ENCODE measurements around the gene OBSCN.

Gene OBSCN

DNA sequence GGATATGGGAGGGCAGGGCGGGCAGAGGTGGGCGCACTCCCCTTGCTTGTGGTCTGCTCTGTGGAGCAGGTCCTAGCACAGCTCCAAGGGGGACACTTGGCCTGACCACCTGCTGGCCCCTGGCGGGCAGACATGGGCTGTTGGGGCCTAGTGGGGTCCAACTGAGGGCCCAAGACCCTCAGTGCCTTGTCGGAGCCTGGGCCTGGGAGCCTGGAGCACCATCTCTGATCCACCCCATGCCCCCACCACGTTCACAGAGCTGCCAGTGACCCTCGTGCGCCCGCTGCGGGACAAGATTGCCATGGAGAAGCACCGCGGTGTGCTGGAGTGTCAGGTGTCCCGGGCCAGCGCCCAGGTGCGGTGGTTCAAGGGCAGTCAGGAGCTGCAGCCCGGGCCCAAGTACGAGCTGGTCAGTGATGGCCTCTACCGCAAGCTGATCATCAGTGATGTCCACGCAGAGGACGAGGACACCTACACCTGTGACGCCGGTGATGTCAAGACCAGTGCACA is 70.6 kb downstream of the OBSCN start:
- DNase-seq (ENCODE audit: low read depth in 2 of 2), result no peak

DNA sequence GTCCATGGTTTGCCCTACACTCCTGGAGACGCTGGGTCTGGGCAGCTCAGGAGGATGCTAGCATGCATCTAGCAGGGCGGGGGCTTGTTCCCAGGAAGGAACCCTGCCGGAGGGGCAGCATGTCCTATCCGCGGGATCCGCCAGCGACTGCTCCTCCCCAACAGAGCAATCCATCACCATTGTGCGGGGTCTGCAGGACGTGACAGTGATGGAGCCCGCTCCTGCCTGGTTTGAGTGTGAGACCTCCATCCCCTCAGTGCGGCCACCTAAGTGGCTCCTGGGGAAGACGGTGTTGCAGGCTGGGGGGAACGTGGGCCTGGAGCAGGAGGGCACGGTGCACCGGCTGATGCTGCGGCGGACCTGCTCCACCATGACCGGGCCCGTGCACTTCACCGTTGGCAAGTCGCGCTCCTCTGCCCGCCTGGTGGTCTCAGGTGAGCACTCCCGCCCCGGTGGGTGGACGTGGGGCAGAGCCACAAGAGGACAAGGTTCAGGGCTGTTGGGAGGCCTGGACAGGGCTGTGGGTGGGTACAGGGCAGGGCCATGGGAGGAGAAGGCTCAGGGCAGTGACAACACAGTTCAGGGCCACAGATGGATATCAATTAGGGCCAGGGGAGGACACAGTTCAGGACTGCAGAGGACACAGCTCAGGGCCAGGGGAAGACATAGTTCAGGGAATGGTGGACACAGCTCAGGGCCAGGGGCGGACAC is 71.3 kb downstream of the OBSCN start:
- no peak for DNase-seq (ENCODE audit: low read depth in 2 of 2)

DNA sequence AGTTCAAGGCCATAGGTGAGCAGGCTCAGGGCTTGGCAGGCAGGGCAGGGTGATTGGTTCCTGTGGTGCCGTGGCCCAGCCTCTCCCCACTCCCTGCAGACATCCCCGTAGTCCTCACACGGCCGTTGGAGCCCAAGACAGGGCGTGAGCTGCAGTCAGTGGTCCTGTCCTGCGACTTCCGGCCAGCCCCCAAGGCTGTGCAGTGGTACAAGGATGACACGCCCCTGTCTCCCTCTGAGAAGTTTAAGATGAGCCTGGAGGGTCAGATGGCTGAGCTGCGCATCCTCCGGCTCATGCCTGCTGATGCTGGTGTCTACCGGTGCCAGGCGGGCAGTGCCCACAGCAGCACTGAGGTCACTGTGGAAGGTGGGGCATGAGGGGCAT is 71.9 kb downstream of the OBSCN start:
- DNase-seq (ENCODE audit: low read depth in 2 of 2), result no peak

DNA sequence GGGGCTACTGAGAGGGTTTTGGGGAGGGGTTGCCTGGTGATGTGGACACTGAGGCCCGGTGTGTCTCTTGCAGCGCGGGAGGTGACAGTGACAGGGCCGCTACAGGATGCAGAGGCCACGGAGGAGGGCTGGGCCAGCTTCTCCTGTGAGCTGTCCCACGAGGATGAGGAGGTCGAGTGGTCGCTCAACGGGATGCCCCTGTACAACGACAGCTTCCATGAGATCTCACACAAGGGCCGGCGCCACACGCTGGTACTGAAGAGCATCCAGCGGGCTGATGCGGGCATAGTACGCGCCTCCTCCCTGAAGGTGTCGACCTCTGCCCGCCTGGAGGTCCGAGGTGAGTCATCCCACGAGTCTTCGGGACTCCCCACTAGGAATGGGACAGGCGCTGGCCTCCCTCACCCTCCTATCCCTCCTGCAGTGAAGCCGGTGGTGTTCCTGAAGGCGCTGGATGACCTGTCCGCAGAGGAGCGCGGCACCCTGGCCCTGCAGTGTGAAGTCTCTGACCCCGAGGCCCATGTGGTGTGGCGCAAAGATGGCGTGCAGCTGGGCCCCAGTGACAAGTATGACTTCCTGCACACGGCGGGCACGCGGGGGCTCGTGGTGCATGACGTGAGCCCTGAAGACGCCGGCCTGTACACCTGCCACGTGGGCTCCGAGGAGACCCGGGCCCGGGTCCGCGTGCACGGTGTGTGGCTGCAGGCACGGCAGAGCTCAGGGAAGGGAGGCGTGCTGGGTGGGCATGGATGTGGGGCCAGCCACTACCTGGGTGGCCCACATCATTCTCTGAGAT is 72.5 kb downstream of the OBSCN start:
- DNase-seq (ENCODE audit: low read depth in 2 of 2), result no peak

DNA sequence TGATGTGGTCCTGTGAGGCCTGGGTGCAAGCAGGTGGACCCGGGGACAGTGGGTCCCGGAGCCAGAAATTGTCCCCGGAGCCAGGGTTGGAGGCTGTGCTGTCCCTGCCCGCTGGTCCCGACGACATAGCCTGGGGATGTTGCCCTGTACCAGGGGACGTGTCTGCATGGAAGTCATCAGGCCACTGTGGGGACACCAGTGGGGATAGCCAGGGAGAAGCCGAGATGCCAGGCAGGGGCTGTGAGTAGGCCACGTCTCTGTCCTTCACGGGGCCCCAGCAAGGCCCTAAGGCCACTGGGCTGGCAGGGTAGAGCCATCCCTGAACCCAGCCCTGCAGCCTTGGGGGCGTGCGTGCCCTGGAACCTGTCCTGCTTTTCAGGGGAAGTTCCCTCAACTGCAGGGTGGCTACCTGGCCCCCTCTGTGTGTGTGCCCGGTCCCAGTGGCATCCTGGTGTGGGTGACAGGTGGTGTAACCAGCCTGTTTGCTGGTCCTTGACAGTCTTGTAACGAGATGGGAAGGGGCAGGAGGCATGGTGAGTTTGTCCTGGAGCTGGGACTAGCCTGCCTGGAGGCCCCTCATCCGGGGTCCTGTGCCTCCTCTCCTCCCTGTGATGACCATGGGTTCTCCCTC is 73.2 kb downstream of the OBSCN start:
- DNase-seq (ENCODE audit: low read depth in 2 of 2), result no peak

DNA sequence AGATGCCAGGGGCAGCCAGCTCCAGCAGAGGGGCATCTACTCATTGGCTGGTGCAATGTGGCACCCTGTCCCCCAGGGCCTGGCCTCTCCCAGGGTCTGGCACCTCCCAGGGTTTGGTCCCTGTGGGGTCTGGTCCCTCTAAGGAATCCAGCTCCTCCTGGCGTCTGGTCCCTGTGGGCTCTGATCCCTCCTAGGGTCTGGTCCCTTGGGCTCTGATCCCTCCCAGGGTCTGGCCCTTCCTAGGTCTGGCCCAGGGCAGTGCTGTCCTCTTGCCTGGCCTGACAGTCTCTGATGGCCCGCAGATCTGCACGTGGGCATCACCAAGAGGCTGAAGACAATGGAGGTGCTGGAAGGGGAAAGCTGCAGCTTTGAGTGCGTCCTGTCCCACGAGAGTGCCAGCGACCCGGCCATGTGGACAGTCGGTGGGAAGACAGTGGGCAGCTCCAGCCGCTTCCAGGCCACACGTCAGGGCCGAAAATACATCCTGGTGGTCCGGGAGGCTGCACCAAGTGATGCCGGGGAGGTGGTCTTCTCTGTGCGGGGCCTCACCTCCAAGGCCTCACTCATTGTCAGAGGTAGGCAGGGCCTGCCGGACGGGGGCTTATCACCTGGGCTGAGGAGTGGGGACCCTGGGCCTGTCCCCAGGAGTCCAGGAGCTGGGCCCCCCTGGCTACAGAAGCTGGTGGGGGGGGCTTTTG is 73.9 kb downstream of the OBSCN start:
- DNase-seq (ENCODE audit: low read depth in 2 of 2), result no peak

DNA sequence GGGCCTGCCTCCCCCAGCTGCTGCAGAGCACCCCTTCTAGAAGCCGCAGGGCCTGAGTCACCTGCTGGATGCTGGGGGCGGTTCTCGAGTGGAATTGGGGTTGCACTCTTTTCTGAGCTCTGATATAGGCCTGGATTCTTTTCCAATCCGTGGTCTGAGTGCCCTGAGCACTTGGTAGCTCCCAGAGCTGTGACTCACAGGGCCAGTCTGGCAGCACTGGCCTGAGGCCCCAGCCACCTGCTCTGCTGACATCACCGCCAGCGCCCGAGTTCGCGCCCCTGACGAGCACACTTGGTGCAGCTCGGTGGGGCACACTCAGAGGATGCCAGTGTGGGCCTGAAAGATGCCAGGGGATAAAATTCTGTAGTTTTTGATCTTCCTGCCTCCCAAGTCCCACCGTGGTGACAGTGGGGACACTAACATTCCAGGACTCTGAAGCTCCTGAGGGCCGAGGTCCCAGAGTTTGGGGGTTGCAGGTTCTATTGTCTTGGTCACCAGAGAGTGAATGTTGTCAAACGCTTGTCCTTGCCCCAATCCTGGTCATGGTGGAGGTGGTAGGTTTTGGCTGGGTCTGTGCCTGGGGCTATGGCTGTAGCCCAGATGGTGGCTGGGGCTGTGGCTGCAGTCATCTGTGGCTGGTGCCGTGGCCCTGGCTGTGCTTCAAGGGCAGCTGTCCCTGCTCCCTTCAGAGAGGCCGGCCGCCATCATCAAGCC is 74.6 kb downstream of the OBSCN start:
- no peak for DNase-seq (ENCODE audit: low read depth in 2 of 2)

DNA sequence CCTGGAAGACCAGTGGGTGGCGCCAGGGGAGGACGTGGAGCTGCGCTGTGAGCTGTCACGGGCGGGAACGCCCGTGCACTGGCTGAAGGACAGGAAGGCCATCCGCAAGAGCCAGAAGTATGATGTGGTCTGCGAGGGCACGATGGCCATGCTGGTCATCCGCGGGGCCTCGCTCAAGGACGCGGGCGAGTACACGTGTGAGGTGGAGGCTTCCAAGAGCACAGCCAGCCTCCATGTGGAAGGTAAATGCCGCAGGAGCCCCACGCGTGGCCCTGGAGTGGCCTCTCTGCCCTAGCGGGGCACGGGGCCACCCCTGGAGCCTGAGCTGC is 75.2 kb downstream of the OBSCN start:
- no peak for DNase-seq (ENCODE audit: low read depth in 2 of 2)

DNA sequence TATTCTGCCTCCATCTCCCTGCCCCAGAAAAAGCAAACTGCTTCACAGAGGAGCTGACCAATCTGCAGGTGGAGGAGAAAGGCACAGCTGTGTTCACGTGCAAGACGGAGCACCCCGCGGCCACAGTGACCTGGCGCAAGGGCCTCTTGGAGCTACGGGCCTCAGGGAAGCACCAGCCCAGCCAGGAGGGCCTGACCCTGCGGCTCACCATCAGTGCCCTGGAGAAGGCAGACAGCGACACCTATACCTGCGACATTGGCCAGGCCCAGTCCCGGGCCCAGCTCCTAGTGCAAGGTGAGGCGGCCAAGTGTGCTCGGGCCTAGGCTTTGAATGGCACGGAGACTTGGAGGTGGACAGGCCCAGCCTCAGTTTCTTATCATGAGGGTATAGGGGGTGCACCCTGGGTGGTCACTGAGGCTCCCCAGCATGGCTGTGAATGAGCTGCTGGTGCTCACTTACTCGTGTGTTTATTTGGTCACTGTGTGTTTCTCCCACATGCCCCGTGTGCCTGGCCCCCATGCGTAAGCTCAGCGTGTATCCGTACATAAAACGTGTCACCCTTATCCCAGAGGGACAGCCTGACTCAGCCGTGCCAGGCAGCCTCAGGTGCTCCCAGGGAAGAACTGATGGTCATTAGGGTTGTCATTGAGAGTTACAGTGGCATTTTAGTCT is 75.8 kb downstream of the OBSCN start:
- DNase-seq (ENCODE audit: low read depth in 2 of 2), result no peak

DNA sequence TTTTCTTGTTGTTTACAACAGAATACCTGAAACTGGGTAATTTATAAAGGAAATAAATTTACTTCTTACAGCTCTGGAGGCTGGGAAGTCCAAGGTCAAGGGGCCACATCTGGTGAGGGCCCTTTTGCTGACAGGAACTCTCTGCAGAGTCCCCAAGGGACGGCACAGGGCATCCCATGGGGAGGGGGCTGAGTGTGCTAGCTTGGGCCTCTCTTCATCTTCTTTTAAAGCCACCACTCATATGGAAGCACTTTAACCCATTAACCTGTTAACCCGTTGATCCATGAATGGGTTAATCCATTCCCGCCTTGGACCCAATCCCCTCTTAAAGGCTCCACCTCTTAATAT is 76.3 kb downstream of the OBSCN start:
- no peak for DNase-seq (ENCODE audit: low read depth in 2 of 2)

DNA sequence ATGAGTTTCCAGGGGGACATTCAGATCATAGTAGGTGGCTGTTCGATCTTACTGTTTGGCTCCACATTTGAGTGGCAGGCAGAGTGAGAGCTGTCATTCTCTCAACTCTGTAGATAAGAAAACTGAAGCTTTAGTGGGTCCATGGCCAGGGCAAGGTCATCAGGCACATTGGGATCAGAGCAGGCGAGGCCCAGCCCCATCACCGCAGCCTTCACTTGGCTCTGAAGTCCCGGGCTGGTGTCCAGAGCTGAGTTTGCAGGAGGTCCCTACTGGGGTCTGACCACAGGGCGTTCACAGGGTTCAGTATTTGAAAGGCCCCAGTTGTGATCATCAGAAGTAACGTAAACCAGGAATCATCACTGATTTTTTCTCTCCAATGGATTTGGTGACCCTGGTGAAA is 76.7 kb downstream of the OBSCN start:
- DNase-seq (ENCODE audit: low read depth in 2 of 2), result no peak

DNA sequence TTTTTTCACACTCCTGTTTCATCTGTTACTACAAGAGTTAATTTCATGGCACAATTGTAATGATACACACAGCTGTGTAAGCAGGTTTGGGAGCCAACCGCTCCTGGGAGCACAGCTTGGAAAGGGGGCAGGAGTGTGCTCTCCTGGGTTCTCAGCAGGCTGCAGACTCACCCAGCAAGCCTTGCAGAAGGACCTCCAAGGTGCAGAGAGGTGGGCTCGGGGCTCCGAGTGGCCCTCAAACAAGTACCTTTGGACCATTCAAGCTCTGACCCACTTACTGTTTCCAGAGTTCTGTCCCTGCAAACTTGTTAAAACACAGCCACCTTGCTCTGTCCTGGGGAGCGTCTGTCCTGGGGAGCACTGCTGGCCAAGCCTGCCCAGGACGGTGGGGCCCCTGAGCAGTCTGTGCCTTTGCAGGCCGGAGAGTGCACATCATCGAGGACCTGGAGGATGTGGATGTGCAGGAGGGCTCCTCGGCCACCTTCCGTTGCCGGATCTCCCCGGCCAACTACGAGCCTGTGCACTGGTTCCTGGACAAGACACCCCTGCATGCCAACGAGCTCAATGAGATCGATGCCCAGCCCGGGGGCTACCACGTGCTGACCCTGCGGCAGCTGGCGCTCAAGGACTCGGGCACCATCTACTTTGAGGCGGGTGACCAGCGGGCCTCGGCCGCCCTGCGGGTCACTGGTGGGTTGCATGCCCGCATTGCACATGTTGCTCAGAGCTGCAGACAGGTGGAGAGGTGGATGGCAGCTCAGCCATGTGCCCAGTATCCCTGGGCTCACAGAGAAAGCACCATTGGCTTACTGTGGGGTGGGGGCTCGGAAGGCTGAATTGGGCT is 78.0 kb downstream of the OBSCN start:
- DNase-seq (ENCODE audit: low read depth in 2 of 2), result no peak

DNA sequence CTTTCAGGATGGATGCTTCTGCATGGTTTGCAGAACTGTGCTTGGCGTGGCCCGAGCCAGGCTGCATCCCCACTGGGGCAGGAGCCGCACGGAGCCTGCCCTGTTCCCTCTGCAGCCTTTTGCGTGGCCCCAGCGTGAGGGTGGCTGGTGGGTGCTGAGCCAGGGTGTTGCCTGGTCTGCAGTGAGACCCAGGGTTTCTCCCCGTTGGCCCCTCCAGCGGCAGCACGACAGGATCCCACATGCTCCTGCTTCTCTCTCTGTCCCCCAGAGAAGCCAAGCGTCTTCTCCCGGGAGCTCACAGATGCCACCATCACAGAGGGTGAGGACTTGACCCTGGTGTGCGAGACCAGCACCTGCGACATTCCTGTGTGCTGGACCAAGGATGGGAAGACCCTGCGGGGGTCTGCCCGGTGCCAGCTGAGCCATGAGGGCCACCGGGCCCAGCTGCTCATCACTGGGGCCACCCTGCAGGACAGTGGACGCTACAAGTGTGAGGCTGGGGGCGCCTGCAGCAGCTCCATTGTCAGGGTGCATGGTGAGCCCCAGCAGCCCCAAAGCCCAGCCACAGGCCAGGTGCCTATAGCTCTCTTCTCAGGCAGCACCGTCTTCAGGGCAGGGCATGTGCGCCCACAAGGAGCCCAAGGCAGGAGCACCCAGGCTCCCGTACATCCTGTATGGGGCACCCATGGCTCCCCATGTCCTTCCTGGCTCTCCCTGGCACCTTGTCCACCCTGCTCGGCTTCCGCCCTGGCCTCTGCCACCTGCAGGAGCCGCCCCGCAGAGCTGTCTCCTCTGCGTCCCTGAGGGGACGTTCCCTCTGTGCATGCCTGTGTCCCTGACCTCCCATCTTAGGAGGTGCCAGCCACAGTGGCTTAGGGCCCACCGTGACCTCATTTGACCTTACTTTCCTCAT is 78.9 kb downstream of the OBSCN start:
- DNase-seq (ENCODE audit: low read depth in 2 of 2), result no peak

DNA sequence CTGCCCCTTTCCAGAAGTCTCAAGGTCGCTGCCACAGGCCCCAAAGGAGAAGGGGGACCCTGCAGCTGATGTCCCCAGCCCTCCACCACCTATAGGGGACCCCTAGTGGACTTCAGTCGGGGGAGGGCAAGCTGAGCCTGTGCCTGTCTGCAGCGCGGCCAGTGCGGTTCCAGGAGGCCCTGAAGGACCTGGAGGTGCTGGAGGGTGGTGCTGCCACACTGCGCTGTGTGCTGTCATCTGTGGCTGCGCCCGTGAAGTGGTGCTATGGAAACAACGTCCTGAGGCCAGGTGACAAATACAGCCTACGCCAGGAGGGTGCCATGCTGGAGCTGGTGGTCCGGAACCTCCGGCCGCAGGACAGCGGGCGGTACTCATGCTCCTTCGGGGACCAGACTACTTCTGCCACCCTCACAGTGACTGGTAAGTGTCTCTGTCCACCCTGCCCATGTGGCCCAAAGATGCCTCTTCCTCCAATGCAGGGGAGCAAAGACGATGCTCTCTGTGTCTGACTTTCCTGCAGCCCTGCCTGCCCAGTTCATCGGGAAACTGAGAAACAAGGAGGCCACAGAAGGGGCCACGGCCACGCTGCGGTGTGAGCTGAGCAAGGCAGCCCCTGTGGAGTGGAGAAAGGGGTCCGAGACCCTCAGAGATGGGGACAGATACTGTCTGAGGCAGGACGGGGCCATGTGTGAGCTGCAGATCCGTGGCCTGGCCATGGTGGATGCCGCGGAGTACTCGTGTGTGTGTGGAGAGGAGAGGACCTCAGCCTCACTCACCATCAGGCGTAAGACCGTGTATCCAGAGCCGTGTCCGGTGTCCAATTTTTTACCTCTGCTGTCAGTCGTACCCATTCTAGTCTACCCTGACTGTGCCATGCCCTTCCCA is 79.9 kb downstream of the OBSCN start:
- no peak for DNase-seq (ENCODE audit: low read depth in 2 of 2)

DNA sequence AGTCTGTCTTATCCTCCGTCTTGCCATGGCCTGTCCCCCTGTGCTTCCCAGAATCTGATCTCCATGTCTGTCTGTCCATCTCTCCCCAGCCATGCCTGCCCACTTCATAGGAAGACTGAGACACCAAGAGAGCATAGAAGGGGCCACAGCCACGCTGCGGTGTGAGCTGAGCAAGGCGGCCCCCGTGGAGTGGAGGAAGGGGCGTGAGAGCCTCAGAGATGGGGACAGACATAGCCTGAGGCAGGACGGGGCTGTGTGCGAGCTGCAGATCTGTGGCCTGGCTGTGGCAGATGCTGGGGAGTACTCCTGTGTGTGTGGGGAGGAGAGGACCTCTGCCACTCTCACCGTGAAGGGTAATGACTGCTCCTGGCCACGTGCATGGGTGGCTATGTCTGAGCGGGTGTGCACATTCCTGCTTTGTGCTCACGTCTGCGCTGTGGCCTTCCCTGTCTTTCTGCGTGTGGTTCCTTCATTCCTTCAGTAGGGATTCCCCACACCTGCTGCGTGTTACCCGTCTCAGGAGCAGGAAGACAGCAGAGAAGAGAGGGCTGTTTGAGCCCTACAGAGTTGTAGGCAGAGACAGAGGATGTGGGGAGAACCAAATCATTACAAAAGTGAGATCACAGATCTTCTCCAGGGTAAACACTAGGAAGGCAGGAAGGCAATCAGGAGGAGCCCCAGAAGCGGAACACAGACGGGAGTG is 80.8 kb downstream of the OBSCN start:
- DNase-seq (ENCODE audit: low read depth in 2 of 2), result no peak

DNA sequence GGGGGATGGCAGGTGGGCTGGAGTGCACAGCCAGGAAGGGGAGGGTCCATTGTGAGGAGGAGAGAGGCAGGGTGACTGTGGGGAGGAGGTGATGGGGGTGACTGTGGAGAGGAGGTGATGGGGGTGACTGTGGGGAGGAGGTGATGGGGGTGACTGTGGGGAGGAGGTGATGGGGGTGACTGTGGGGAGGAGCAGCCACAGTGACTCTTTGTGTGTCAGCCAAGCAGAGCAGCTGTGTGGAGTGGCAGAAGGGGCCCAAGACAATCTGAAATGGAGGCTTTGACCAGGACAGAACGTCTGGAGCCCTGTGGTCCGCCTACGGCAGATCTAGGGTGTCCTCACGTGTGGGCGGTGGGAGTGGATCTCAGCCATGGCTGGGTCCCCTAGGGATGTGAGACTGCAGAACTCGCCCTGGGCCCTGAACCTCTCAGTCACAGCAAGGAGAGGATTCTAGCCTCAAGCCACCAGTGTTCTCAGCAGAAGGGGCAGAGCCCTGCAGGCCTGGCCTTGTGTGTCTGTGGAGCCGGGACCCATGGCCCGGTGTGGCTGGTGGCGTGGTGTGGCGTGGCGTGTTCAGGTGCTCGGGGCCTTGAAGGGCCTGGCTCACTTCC is 81.5 kb downstream of the OBSCN start:
- no peak for DNase-seq (ENCODE audit: low read depth in 2 of 2)

All from stimulated activated CD8-positive, alpha-beta memory T cell treated with anti-CD3 and anti-CD28 coated beads, Interleukin-15, amount 100 ng/mL, for 4 hours (primary cell).